ENCODE results near the gene KLHDC4. TPM values are rescaled to one million over a fixed set of nuclear protein-coding genes. Genes with fewer than 3 reads are reported as not detected.

Gene KLHDC4
- total and polyA plus RNA-seq, 2 of the 4 experiments (the other 2 are of a cell fraction) = 13.6 to 19.0 TPM

DNA sequence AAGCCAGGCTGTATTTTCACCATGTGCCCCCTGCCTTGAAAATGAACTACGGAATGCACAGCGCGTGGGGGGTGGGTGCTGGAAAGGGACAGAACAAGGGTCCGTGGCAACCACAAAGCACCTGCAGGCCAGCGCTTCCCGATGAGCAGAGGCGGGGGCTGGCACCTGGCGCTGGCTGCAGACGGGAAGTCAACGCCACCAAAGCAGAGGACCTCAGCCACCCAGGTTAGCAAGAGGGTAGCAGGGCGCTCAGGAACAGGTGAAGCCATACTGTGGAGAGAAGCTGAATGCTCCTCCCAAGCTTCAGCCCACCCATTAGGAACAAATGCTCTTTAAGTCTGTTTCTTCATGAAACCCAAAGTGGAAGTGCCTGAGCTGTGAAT lies 64.7 kb downstream of the KLHDC4 start:
- no peaks in the 10 kb centered on the region for H3K4me1 ChIP-seq (ENCODE audit: control insufficient read depth, insufficient read depth, low read length)
- TF ChIP-seq POLR2A (IDR thresholded peaks at IDR 0.05; ENCODE audit: low read depth, low read length) (no peak), MXI1 (IDR thresholded peaks at IDR 0.05; ENCODE audit: borderline replicate concordance, low read depth, low read length) (no peak), NFE2L2 (IDR thresholded peaks at IDR 0.05; ENCODE audit: low read depth, low read length) (no peak), RCOR1 (IDR thresholded peaks at IDR 0.05; ENCODE audit: insufficient replicate concordance, low read length) (no peak), MAFK (IDR thresholded peaks at IDR 0.05; ENCODE audit: low read depth, low read length) (no peak), MAZ (IDR thresholded peaks at IDR 0.05; ENCODE audit: borderline replicate concordance, low read depth, low read length) (no peak), RFX5 (IDR thresholded peaks at IDR 0.05; ENCODE audit: low read depth, low read length) (no peak), USF2 (IDR thresholded peaks at IDR 0.05; ENCODE audit: low read depth, low read length) (no peak), BHLHE40 (IDR thresholded peaks at IDR 0.05; ENCODE audit: low read depth, low read length) (no peak), SMC3 (IDR thresholded peaks at IDR 0.05; ENCODE audit: low read depth, low read length) (no peak), RAD21 (IDR thresholded peaks at IDR 0.05; ENCODE audit: low read length) (no peak), CHD1 (IDR thresholded peaks at IDR 0.05; ENCODE audit: low read depth, low read length) (no peak), FOS (IDR thresholded peaks at IDR 0.05; ENCODE audit: low read depth, low read length) (no peak), CEBPB (IDR thresholded peaks at IDR 0.05; ENCODE audit: low read depth, low read length) (no peak)
- TF ChIP-seq, protein P1, sequence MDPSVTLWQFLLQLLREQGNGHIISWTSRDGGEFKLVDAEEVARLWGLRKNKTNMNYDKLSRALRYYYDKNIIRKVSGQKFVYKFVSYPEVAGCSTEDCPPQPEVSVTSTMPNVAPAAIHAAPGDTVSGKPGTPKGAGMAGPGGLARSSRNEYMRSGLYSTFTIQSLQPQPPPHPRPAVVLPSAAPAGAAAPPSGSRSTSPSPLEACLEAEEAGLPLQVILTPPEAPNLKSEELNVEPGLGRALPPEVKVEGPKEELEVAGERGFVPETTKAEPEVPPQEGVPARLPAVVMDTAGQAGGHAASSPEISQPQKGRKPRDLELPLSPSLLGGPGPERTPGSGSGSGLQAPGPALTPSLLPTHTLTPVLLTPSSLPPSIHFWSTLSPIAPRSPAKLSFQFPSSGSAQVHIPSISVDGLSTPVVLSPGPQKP (IDR thresholded peaks at IDR 0.05; ENCODE audit: borderline replicate concordance, low read depth, low read length) = no peak
- TF ChIP-seq, protein P2, sequence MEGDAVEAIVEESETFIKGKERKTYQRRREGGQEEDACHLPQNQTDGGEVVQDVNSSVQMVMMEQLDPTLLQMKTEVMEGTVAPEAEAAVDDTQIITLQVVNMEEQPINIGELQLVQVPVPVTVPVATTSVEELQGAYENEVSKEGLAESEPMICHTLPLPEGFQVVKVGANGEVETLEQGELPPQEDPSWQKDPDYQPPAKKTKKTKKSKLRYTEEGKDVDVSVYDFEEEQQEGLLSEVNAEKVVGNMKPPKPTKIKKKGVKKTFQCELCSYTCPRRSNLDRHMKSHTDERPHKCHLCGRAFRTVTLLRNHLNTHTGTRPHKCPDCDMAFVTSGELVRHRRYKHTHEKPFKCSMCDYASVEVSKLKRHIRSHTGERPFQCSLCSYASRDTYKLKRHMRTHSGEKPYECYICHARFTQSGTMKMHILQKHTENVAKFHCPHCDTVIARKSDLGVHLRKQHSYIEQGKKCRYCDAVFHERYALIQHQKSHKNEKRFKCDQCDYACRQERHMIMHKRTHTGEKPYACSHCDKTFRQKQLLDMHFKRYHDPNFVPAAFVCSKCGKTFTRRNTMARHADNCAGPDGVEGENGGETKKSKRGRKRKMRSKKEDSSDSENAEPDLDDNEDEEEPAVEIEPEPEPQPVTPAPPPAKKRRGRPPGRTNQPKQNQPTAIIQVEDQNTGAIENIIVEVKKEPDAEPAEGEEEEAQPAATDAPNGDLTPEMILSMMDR (conservative IDR thresholded peaks at IDR 0.05; ENCODE audit: low read depth, low read length) = no peak
- no peak overlapping the region for H4K91ac ChIP-seq (ENCODE audit: insufficient read depth, low read depth, low read length)
- ATAC-seq (ENCODE audit: low read depth) (no peak), DNase-seq (no peak)
- H3K4me2 ChIP-seq (ENCODE audit: low read depth, low read length) = no peak overlapping the region
- H4K20me1 ChIP-seq (ENCODE audit: insufficient read depth, low read length) = no peaks in the 10 kb centered on the region; the same call in none of the 2 replicates
- no peak overlapping the region for H2BK15ac ChIP-seq (ENCODE audit: low read depth, low read length)
- dilution Hi-C loops (cut with HindIII; ENCODE audit: low sequenced_read_pairs, unreplicated experiment) (no loop called here), in situ Hi-C loops (cut with MboI; ENCODE audit: low sequenced_read_pairs) (no loop called here), intact Hi-C loops (cut with micrococcal nuclease) (no loop called here)
- H3K9me3 ChIP-seq (ENCODE audit: control insufficient read depth, insufficient read depth, low read length) = no peaks in the 10 kb centered on the region
- CTCF ChIA-PET = no interaction called here
- no peak overlapping the region for H4K5ac ChIP-seq (ENCODE audit: low read depth, low read length)
- H2AFZ ChIP-seq (replicated peaks; ENCODE audit: low read length, poor library complexity) = no peak overlapping the region
- H4K8ac ChIP-seq (ENCODE audit: low read depth in 2 of 2, low read length in 2 of 2) = no peak overlapping the region
- no peak overlapping the region for H2BK5ac ChIP-seq (ENCODE audit: low read depth, low read length, poor library complexity, severe bottlenecking)
- WGBS, 2 experiments (ENCODE audit: extremely low coverage in 2 of 2, insufficient read length in 1 of 2) = 96% methylated on average over 4 of the region's 11 CpGs; no CpG with 5 or more reads in 1 of the 2 experiments
- H3K4ac ChIP-seq (ENCODE audit: low read depth, low read length) = no peak overlapping the region
- no peak overlapping the region for H2AK9ac ChIP-seq (replicated peaks; ENCODE audit: low read depth, low read length, poor library complexity)
- no peak overlapping the region for H3K27ac ChIP-seq (ENCODE audit: insufficient read depth, low read length)
- no peak overlapping the region for H2BK120ac ChIP-seq (ENCODE audit: low read depth, low read length)
- H3K14ac ChIP-seq (replicated peaks; ENCODE audit: low read depth, low read length) = no peak overlapping the region
- no peak overlapping the region for H3K56ac ChIP-seq (ENCODE audit: extremely low read depth, insufficient read depth, low read length)
- H2AK5ac ChIP-seq (ENCODE audit: low read depth, low read length) = no peak overlapping the region
- no peaks in the 10 kb centered on the region for H3K79me1 ChIP-seq (ENCODE audit: low read depth in 1 of 2, low read length in 2 of 2)
- no peaks in the 10 kb centered on the region for H3K27me3 ChIP-seq (ENCODE audit: control insufficient read depth, insufficient read depth, low read length)
- H3K23ac ChIP-seq (ENCODE audit: low read depth, low read length) = no peak overlapping the region
- POLR2A ChIA-PET (ENCODE audit: unreplicated experiment) = no interaction called here
- no peaks in the 10 kb centered on the region for H3K9me1 ChIP-seq (ENCODE audit: insufficient read depth, low read length)
- BruUV-seq (replicated peaks) = no TSS peak
- H3K4me3 ChIP-seq (ENCODE audit: insufficient read depth, low read depth, low read length) = no peak overlapping the region
- no peak overlapping the region for H3K18ac ChIP-seq (ENCODE audit: low read depth, low read length)
- no peak overlapping the region for H3K9ac ChIP-seq (ENCODE audit: low read depth, low read length)
- peaks cover 11% of the 10 kb centered on the region for H3K36me3 ChIP-seq (ENCODE audit: control insufficient read depth, insufficient read depth, low read length)
- H2BK20ac ChIP-seq (ENCODE audit: low read depth, low read length) = no peak overlapping the region

Data from IMR-90 (cell line).